Muscle layer of duodenum (tissue), 2 donors: Measurements from ENCODE around the gene RYR2.
A peak's percentile ranks its signal among the peaks of the same experiment; 100 is the strongest.

Experiments
- H3K27ac ChIP-seq: one replicate; pipeline ENCODE4 v1.7.0; 2013; ENCODE audit warnings: mild to moderate bottlenecking, low read length
- H3K27me3 ChIP-seq: one replicate; pipeline ENCODE4 v1.7.0; 2013; ENCODE audit warnings: low read depth, mild to moderate bottlenecking, control low read depth, low read length
- H3K36me3 ChIP-seq, 2 donors: one replicate each; pipeline ENCODE4 v1.7.0; 2013; ENCODE audit warnings: low read length in 2 of 2, control low read depth in 1 of 2, mild to moderate bottlenecking in 1 of 2; ENCODE audit not compliant: insufficient read depth in 2 of 2, control insufficient read depth in 1 of 2
- H3K4me1 ChIP-seq, 2 donors: one replicate each; pipeline ENCODE4 v1.7.0; 2013; ENCODE audit warnings: low read length in 2 of 2, mild to moderate bottlenecking in 2 of 2, control low read depth in 1 of 2, moderate library complexity in 1 of 2; ENCODE audit not compliant: insufficient read depth in 2 of 2, control insufficient read depth in 1 of 2
- H3K4me3 ChIP-seq, 2 donors: one replicate each; pipeline ENCODE4 v1.7.0; 2013; ENCODE audit warnings: low read length in 2 of 2, low read depth in 1 of 2, mild to moderate bottlenecking in 1 of 2
- H3K9me3 ChIP-seq, 2 donors: one replicate each; pipeline ENCODE4 v1.7.0; 2013; ENCODE audit warnings: low read length in 2 of 2, control low read depth in 1 of 2, mild to moderate bottlenecking in 1 of 2; ENCODE audit not compliant: control insufficient read depth in 1 of 2
- donor health status: healthy.

The RYR2 gene

GRCh38 chr1:237041795-237042525 lies at the start of gene RYR2:
Gene RYR2, plus strand, starts transcription at chr1:237042184. Its CDS starts 338 bp downstream, at chr1:237042522.
- Histone ChIP-seq H3K9me3 (no peaks in the 10 kb centered on the region), H3K27ac (no peak within 1 kb of the TSS), H3K4me1 (peaks cover 0 to 11% of the 10 kb centered on the region in 2 donors), H3K4me3 (peak within 1 kb of the TSS; percentile 45 to 80), H3K27me3 (no peaks in the 10 kb centered on the region), H3K36me3 (no peaks in the 10 kb centered on the region)

GRCh38 chr1:236992449-236992848 lies 49.5 kb upstream of the RYR2 start:
- no peaks in the 10 kb centered on the region for H3K36me3 ChIP-seq
- H3K27me3 ChIP-seq: no peaks in the 10 kb centered on the region
- H3K4me3 ChIP-seq: no peak overlapping the region
- H3K4me1 ChIP-seq: no peaks in the 10 kb centered on the region
- H3K9me3 ChIP-seq: no peaks in the 10 kb centered on the region
- H3K27ac ChIP-seq: no peak overlapping the region

- Histone ChIP-seq H3K27me3 (no peaks in the 10 kb centered on the region), H3K4me1 (no peaks in the 10 kb centered on the region), H3K36me3 (no peaks in the 10 kb centered on the region), H3K27ac (no peak overlapping the region), H3K4me3 (no peak overlapping the region), H3K9me3 (no peaks in the 10 kb centered on the region)
Measured at GRCh38 chr1:236994450-236994849, 47.5 kb upstream of the RYR2 start.

- H3K4me1 ChIP-seq: no peaks in the 10 kb centered on the region
- no peaks in the 10 kb centered on the region for H3K36me3 ChIP-seq
- no peak overlapping the region for H3K4me3 ChIP-seq
- no peak overlapping the region for H3K27ac ChIP-seq
- H3K27me3 ChIP-seq: no peaks in the 10 kb centered on the region
- no peaks in the 10 kb centered on the region for H3K9me3 ChIP-seq
Measured at GRCh38 chr1:236997361-236997760, 44.6 kb upstream of the RYR2 start.

- H3K27me3 ChIP-seq: no peaks in the 10 kb centered on the region
- no peaks in the 10 kb centered on the region for H3K36me3 ChIP-seq
- no peak overlapping the region for H3K4me3 ChIP-seq
- no peaks in the 10 kb centered on the region for H3K9me3 ChIP-seq
- H3K4me1 ChIP-seq: no peaks in the 10 kb centered on the region
- no peak overlapping the region for H3K27ac ChIP-seq
Measured at GRCh38 chr1:236997882-236998281, 44.1 kb upstream of the RYR2 start.

GRCh38 chr1:236998546-236998945 lies 43.4 kb upstream of the RYR2 start:
- H3K27ac ChIP-seq: no peak overlapping the region
- H3K9me3 ChIP-seq: no peaks in the 10 kb centered on the region
- no peaks in the 10 kb centered on the region for H3K36me3 ChIP-seq
- no peaks in the 10 kb centered on the region for H3K27me3 ChIP-seq
- no peaks in the 10 kb centered on the region for H3K4me1 ChIP-seq
- no peak overlapping the region for H3K4me3 ChIP-seq

GRCh38 chr1:237000191-237000590 lies 41.8 kb upstream of the RYR2 start:
- Histone ChIP-seq H3K36me3 (no peaks in the 10 kb centered on the region), H3K4me1 (no peaks in the 10 kb centered on the region), H3K27me3 (no peaks in the 10 kb centered on the region), H3K27ac (no peak overlapping the region), H3K4me3 (no peak overlapping the region), H3K9me3 (no peaks in the 10 kb centered on the region)

- Histone ChIP-seq H3K4me3 (no peak overlapping the region), H3K4me1 (no peaks in the 10 kb centered on the region), H3K36me3 (no peaks in the 10 kb centered on the region), H3K9me3 (no peaks in the 10 kb centered on the region), H3K27me3 (no peaks in the 10 kb centered on the region), H3K27ac (no peak overlapping the region)
Measured at GRCh38 chr1:237003516-237003915, 38.5 kb upstream of the RYR2 start.

GRCh38 chr1:237004116-237004515 lies 37.9 kb upstream of the RYR2 start, which contains the start of gene MT1HL1:
Gene MT1HL1, minus strand, starts transcription at chr1:237004441. Its CDS starts 69 bp downstream, at chr1:237004372.
- Histone ChIP-seq H3K4me3 (no peak within 1 kb of the TSS), H3K36me3 (no peaks in the 10 kb centered on the region), H3K4me1 (no peaks in the 10 kb centered on the region), H3K27me3 (no peaks in the 10 kb centered on the region), H3K9me3 (no peaks in the 10 kb centered on the region), H3K27ac (no peak within 1 kb of the TSS)

- H3K36me3 ChIP-seq: no peaks in the 10 kb centered on the region
- no peak overlapping the region for H3K4me3 ChIP-seq
- no peaks in the 10 kb centered on the region for H3K27me3 ChIP-seq
- no peaks in the 10 kb centered on the region for H3K4me1 ChIP-seq
- H3K9me3 ChIP-seq: no peaks in the 10 kb centered on the region
- no peak overlapping the region for H3K27ac ChIP-seq
Measured at GRCh38 chr1:237005674-237006073, 36.3 kb upstream of the RYR2 start.

GRCh38 chr1:237007147-237007881 lies 34.7 kb upstream of the RYR2 start:
- Histone ChIP-seq H3K4me3 (no peak overlapping the region), H3K4me1 (no peaks in the 10 kb centered on the region), H3K36me3 (no peaks in the 10 kb centered on the region), H3K27me3 (no peaks in the 10 kb centered on the region), H3K27ac (no peak overlapping the region), H3K9me3 (no peaks in the 10 kb centered on the region)
